HG02943 (cell line): ENCODE data around the gene HOXA13.

Experiments used
- ATAC-seq: cut with Tn5 transposase; IDR thresholded peaks from one replicate; pipeline ENCODE4 v1.9.1; 2021; ENCODE audit warnings: mild to moderate bottlenecking, low read depth, moderate library complexity; ENCODE audit not compliant: unreplicated experiment

The HOXA13 gene

GRCh38 chr7:27199849-27200760 lies at the start of gene HOXA13:
Gene HOXA13, minus strand, starts transcription at chr7:27200091. Its CDS starts 14 bp downstream, at chr7:27200077.
- no peak for ATAC-seq

- no peak for ATAC-seq
Observed at GRCh38 chr7:27248911-27249723, 49.2 kb upstream of the HOXA13 start.

- no peak for ATAC-seq
Observed at GRCh38 chr7:27248427-27248806, 48.5 kb upstream of the HOXA13 start.

GRCh38 chr7:27247452-27248426 lies 47.8 kb upstream of the HOXA13 start:
- no peak for ATAC-seq

GRCh38 chr7:27247000-27247399 lies 47.1 kb upstream of the HOXA13 start:
- ATAC-seq = no peak

GRCh38 chr7:27245798-27246691 lies 46.2 kb upstream of the HOXA13 start:
- no peak for ATAC-seq

- ATAC-seq = no peak
Observed at GRCh38 chr7:27245124-27245797, 45.4 kb upstream of the HOXA13 start.

- no peak for ATAC-seq
Observed at GRCh38 chr7:27244488-27245123, 44.7 kb upstream of the HOXA13 start.

- no peak for ATAC-seq
Observed at GRCh38 chr7:27243340-27244163, 43.7 kb upstream of the HOXA13 start.

- ATAC-seq = no peak
Observed at GRCh38 chr7:27242555-27243339, 42.9 kb upstream of the HOXA13 start, which contains the start of gene EVX1. Gene EVX1, plus strand, starts transcription at chr7:27242802. Its CDS starts 229 bp downstream, at chr7:27243031.

GRCh38 chr7:27242154-27242553 lies 42.3 kb upstream of the HOXA13 start:
- no peak for ATAC-seq

GRCh38 chr7:27241189-27242056 lies 41.5 kb upstream of the HOXA13 start:
- ATAC-seq = no peak

- no peak for ATAC-seq
Observed at GRCh38 chr7:27240015-27240731, 40.3 kb upstream of the HOXA13 start.

GRCh38 chr7:27239387-27240014 lies 39.6 kb upstream of the HOXA13 start:
- no peak for ATAC-seq

GRCh38 chr7:27238979-27239386 lies 39.1 kb upstream of the HOXA13 start:
- no peak for ATAC-seq
